GM21619 (cell line): Measurements from ENCODE around the gene CDIP1.
A peak's percentile ranks its signal among the peaks of the same experiment; 100 is the strongest.
"Not testable (repeated sequence)": the region's sequence is repeated elsewhere in the genome, so short reads cannot be mapped to it uniquely, and the experiment has no call there.

ENCODE experiments used
- ATAC-seq: cut with Tn5 transposase; IDR thresholded peaks from one replicate; pipeline ENCODE4 v1.9.1; 2021; ENCODE audit not compliant: unreplicated experiment

Gene CDIP1

GRCh38 chr16:4538350-4539235, at the start of gene CDIP1:
TSS of gene CDIP1 (minus strand) at chr16:4538773. CDS start at chr16:4514130, 24,643 bp downstream.
- peak; percentile 75 for ATAC-seq

DNA sequence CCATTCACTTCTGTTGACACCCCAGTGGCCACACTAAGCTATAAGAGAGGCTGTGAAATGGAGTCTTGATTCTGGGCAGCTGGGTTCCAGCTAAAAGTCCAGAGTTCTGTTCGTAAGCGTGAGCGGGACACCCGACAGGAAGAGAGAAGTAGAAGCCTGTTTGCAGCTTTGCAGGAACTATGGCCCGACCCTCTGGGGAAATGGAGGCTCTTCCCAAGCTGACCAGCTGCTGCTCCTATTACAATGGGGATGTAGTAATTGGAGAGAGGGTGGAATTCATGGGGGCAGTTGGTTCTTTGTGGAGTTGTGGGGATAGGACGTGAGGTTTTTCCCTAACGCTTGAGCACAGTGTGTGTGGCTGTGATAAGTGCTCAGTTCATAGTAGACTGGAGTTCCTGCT, 47.7 kb upstream of the CDIP1 start:
- no peak for ATAC-seq

DNA sequence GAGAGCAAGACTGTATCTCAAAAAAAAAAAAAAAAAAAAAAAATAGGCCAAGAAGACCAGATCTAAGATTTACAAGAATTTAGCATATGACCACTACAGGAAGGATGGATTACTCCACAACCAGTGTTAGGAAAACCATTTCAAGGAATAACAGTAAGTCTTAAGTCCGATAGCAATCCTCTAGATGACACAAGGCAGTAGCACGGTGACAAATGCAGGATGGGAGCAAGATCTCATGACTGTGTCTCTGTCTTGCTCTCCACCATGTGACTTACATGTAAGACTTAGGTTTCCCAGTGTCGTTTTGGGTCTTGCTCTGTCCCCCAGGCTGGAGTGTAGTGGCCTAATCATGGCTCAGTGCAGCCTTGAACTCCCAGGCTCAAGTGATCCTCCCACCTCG, 45.3 kb upstream of the CDIP1 start:
- no peak for ATAC-seq

- no peak for ATAC-seq
These were observed 41.7 kb upstream of the CDIP1 start for GRCh38 chr16:4580250-4580649.

- no peak for ATAC-seq
These were observed 40.5 kb upstream of the CDIP1 start for GRCh38 chr16:4578961-4579530.

- ATAC-seq, result no peak
These were observed 37.4 kb upstream of the CDIP1 start for GRCh38 chr16:4576008-4576407.

DNA sequence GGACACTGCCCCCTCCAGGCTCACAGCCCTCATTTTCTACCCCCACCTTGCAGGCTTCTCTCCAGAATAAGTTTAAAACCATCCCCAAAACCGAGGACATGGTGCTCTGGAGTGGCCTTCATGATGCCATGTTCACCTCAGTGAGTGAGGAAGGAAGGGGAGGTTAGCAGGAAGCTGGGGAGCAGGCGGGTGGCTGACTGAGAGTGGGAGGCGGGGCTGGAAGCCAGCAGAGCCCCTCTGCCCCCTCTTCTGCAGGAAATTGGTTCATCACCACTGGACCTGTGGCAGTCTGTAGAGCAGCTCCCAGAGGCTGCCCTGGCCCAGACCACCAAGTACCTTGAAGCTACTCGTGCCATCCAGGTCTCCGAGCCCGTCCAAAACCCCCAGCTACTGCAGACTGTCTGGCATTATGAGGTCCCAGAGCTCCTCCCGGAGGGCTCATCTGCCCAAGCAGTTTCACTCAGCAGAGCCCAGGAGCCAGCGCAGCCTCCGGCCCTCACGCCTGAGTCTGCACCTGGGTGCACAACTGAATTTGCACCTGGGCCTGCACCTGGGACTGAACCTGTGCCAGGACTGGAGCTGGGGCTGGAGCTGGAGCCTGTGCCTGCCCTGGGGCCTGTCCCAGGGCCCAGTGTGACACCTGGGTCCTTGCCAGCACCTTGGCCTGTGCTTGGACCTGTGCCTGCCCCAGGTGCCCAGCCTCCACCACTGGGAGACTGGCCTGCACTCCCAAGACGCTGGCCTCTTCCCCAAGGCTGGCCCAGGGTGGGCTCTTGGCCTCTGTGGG, 36.5 kb upstream of the CDIP1 start:
- ATAC-seq, result no peak

- not testable (repeated sequence) for ATAC-seq
These were observed 35.4 kb upstream of the CDIP1 start for GRCh38 chr16:4573926-4574325.

DNA sequence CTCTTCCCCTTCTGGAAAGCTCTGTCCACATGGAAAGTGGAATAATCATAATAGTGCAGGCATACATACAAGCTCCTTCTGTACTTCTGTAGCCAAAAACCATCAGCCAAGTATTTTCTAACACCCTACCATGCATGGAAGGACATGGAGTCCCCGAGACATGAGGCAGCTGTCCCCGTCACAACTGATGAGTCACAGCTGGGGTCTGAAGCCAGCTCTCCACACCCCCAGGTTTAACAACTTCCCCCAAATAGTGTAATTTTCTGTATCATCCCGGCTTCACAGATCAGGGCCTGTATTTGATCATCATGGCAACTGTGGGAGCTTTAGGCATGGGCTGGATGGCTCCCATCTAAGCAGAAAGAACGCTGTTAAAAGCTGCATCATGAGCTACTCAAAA, 34.1 kb upstream of the CDIP1 start:
- ATAC-seq, result no peak

DNA sequence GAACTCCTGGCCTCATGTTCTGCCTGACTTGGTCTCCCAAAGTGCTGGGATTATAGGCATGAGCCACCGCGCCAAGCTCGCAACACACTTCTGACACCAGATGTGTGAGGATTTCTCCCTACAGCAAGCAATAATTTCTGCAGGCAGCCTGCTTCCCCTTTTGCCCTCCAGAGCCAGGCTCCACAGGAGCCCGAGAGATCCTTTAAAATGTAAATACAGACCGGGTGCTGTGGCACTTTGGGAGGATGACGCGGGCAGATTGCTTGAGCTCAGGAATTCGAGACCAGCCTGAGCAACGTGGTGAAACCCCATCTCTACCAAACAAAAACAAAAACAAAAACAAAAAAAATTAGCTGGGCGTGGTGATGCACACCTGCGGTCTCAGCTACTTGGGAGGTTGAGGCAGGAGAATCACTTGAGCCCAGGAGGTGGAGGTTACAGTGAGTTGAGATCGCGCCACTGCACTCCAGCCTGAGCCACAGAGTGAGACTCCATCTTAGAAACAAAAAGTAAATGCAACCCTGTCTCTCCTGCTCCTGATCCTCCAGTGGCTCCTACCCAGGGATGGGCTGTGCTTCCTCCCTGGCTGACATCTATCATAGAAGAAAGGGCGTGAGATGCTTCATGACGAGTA, 32.2 kb upstream of the CDIP1 start:
- no peak for ATAC-seq

DNA sequence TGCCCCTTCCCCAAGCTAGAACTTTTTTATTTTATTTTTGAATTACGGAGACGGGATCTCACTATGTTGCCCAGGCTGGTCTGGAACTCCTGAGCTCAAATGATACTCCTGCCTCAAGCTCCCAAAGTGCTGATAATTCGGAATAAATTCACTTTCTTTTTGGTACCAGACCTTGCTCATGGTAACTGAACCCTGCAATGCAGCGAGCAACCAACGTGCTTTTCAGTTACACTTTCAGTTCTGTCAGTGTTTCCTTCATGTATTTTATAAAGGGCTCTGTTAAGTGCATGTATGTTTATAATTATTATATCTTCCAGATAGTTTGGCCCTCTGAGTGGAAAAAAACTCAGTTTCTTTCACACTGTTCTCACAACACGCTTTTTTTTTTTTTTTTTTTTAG, 31.5 kb upstream of the CDIP1 start:
- no peak for ATAC-seq

DNA sequence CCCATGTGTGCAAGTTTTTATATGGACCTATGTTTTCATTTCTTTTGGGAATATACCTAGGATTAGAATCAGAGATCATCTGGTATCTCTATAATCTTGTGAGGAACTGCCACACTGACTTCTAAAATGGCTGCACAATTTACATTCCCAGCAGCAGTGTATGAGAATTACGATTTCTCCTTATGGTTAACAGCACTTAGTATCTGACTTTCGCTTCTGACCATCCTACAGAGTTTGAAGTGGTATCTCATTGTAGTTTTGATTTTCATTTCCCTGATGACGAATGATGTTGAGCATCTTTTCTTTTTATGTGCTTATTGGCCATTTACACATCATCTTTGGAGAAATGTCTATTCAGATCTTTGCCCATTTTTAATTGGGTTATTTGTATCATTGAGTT, 27.6 kb upstream of the CDIP1 start:
- ATAC-seq, result no peak

DNA sequence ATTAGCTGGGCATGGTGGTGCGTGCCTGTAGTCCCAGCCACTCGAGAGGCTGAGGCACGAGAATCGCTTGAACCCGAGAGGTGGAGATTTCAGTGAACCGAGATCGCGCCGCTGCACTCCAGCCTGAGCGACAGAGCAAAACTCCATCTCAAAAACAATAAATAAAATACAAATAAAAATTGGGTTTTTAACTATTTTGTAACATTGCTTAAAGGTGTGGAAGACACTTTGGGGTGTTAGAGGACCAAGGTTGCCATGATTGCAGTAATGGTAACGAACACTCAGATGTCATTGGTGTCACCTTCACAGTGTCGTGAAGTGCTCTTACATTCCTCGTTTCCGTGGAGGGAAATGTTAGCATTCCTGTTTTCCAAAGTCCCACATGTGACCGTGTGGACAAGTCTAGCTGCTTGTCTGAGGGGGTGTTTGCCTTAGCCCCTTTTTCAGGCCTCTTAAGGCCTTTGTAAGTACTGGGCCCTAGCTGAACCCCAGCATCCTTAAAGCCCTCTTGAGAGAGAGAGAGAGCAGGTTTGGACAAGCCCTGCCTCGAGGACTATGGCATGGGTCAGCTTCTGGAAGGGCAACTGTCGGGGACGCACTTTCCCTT, 26.2 kb upstream of the CDIP1 start:
- ATAC-seq, result no peak

GRCh38 chr16:4561596-4561995, 23.0 kb upstream of the CDIP1 start:
- no peak for ATAC-seq

GRCh38 chr16:4557973-4558372, 19.4 kb upstream of the CDIP1 start:
- no peak for ATAC-seq

DNA sequence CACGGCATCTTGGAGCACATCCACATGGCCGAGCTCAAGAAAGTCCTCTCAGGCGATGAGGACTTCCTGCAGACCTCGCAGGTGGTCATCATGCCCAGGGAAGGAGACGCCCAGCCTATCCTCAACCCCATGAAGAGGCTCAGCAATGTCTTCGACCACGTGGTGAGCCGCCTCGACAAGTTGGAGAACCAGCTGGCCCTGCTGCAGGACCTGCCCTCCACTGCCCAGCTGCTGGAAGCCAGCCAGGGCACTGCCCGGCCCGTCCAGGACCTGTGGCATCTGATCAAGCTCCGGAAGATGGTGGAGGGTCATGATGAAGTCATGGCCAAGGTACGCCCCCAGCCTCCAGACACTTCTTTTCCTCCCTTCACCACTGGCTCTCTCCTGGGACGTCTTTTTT, 18.0 kb upstream of the CDIP1 start:
- ATAC-seq, result no peak

DNA sequence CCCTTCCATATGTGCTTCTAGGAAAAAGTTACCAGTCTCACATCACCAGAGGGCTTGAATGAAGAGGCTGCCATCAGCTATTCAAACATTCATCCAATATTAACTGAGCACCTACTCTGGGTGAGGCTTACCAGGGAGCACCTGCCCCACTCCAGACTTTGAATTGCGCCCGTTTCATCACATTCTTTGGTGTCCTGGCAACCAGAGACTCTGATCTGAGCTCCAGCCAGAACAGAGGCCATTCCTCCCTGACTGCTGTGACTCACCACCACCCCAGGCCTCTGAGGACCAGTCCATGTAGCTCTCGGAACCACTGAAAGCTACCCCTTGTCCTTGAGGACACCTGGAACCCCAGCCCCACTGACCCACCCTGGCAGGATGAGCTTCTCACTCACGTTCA, 17.5 kb upstream of the CDIP1 start, which contains the start of gene C16orf96:
Gene C16orf96, plus strand, starts transcription at position 229 of the 400 bp plus-strand sequence. Its CDS starts 150 bp downstream, at position 379.
- ATAC-seq, result no peak

DNA sequence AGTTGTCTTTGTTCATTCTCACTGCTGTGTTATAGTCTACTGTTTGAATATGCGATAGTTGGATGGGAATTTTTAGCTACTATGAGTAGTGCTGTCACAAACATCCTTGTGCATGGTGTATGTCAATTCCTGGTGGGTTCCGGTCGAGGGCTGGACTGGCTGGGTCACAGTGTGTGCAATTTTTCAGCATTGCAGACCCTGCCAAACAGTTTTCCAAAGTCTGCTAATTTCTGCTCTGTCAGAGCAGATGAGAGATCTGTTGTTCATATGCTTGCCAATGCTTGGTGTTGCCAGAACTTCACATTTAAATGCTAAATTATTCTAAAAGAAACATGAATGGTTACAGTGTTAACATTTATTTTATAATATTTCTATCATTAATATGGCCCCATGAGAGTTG, 14.0 kb upstream of the CDIP1 start:
- no peak for ATAC-seq

- no peak for ATAC-seq
These were observed 12.0 kb upstream of the CDIP1 start for GRCh38 chr16:4550591-4550990.

- no peak for ATAC-seq
These were observed 9.6 kb upstream of the CDIP1 start for GRCh38 chr16:4548124-4548523.

GRCh38 chr16:4544473-4544872, 5.9 kb upstream of the CDIP1 start:
- ATAC-seq, result no peak
